GM10266 (cell line): ENCODE results near the gene EFCAB6.
"Not testable (repeated sequence)": the region's sequence is repeated elsewhere in the genome, so short reads cannot be mapped to it uniquely, and the experiment has no call there.

Experiments used
- DNase-seq: peaks from one replicate; pipeline ENCODE4 v3.0.0; 2012; ENCODE audit errors: extremely low spot score
- CTCF ChIP-seq: IDR thresholded peaks from 2 replicates; pipeline ENCODE4 v1.5.1; 2012; ENCODE audit warnings: mild to moderate bottlenecking, low read depth; ENCODE audit not compliant: control insufficient read depth, insufficient read depth; ENCODE audit errors: missing control alignments

Gene EFCAB6

GRCh38 chr22:43666457-43666856 lies 145.6 kb downstream of the EFCAB6 start:
- no peak for TF ChIP-seq CTCF
- no peak for DNase-seq

DNA sequence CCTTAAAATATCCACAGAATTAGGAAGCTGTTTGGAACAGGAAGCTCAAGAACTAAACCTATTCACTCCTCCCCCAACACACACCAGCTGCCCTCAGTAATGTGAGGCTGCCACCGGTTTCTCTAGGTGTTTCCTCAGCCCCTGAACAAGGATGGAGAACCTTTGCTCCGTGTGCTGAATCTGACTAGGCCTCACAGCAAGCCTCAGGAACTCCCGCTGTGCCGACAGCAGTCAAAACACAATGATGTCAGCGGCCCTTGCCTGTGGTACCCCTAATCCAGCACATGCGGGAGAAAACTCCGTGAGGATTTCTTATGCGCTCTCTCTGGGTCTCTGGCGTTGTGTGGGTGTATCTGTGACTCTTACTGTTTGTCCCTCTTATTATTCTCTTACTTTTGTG lies 153.3 kb downstream of the EFCAB6 start:
- TF ChIP-seq CTCF: no peak
- no peak for DNase-seq

DNA sequence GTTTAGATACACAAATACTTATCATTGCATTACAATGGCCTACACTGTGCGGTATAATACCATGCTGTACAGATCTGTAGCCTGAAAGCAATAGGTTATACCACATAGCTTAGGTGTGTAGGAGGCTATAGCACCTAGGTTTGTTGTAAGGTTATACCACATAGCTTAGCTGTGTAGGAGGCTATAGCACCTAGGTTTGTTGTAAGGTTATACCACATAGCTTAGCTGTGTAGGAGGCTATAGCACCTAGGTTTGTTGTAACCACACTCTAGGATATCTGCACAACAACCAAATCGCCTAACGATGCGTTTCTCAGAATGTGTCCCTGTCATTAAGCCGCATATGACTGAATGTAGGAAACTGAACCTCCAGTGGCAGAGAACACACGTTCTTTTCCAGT lies 155.5 kb downstream of the EFCAB6 start:
- DNase-seq: not testable (repeated sequence)

DNA sequence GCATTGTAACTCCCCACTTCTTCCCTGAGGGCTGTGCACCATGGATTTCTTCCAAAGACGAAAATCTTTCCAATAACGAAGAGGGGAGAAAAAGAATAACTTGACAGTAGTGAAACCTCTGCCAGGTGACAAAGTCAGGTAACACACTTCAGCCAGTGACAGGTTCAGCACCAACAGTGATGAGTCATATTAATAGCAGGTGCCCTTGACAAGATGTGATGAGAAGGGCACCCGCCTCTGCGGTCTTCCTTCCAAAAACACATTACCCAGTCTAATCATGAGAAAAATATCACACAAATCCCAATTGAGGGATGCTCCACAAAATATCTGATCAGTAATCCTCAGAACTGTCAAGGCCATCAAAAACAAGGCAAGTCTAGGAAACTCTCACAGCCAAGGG lies 157.8 kb downstream of the EFCAB6 start:
- no peak for DNase-seq
- no peak for TF ChIP-seq CTCF

- DNase-seq: no peak
- TF ChIP-seq CTCF: no peak
Observed at GRCh38 chr22:43652845-43653244, 159.3 kb downstream of the EFCAB6 start.

- no peak for TF ChIP-seq CTCF
- DNase-seq: no peak
Observed at GRCh38 chr22:43643387-43643786, 168.7 kb downstream of the EFCAB6 start.

- no peak for TF ChIP-seq CTCF
- DNase-seq: no peak
Observed at GRCh38 chr22:43642319-43643206, 169.5 kb downstream of the EFCAB6 start.
